Measurements from ENCODE around the gene TXNRD1.

DNA sequence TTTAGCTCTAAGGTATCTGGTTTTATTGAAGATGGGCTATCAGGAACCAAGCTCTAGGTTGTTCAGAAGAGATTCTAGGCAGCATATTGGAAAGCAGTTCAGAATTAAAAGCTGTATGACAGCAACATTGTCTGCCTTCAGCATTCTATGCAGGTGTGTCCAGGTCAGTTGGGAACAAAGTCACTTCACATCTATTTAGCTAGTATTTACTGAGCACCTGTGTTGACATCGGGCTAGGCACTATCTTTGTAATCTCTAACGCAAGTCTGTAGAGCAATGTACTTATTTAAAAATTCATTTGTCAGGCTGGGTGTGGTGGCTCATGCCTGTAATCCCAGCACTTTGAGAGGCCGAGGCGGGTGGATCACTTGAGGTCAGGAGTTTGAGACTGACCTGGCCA is 81.1 kb downstream of the TXNRD1 start:
- TF ChIP-seq, protein P1, sequence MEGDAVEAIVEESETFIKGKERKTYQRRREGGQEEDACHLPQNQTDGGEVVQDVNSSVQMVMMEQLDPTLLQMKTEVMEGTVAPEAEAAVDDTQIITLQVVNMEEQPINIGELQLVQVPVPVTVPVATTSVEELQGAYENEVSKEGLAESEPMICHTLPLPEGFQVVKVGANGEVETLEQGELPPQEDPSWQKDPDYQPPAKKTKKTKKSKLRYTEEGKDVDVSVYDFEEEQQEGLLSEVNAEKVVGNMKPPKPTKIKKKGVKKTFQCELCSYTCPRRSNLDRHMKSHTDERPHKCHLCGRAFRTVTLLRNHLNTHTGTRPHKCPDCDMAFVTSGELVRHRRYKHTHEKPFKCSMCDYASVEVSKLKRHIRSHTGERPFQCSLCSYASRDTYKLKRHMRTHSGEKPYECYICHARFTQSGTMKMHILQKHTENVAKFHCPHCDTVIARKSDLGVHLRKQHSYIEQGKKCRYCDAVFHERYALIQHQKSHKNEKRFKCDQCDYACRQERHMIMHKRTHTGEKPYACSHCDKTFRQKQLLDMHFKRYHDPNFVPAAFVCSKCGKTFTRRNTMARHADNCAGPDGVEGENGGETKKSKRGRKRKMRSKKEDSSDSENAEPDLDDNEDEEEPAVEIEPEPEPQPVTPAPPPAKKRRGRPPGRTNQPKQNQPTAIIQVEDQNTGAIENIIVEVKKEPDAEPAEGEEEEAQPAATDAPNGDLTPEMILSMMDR (IDR thresholded peaks at IDR 0.05) = no peak
- TF ChIP-seq POLR2AphosphoS5 (IDR thresholded peaks at IDR 0.05) = no peak
- no peak for TF ChIP-seq POLR2A (IDR thresholded peaks at IDR 0.05)
